NCI-H1092 (cell line): ENCODE data around the gene SUSD3.

Source experiments
- DNase-seq: peaks from one replicate; lab custom pipeline; 2025; lab: John Stamatoyannopoulos, UW

Gene SUSD3

GRCh38 chr9:93123561-93124283, 65.2 kb downstream of the SUSD3 start:
- DNase-seq, result no peak

- DNase-seq, result no peak
Observed at GRCh38 chr9:93124793-93125192, 66.3 kb downstream of the SUSD3 start.

GRCh38 chr9:93125331-93125894, 66.9 kb downstream of the SUSD3 start:
- no peak for DNase-seq

- DNase-seq, result no peak
Observed at GRCh38 chr9:93126151-93126781, 67.8 kb downstream of the SUSD3 start.

GRCh38 chr9:93126825-93127368, 68.4 kb downstream of the SUSD3 start:
- DNase-seq, result no peak

- no peak for DNase-seq
Observed at GRCh38 chr9:93127395-93127911, 69.0 kb downstream of the SUSD3 start.

GRCh38 chr9:93128011-93128714, 69.7 kb downstream of the SUSD3 start:
- no peak for DNase-seq

GRCh38 chr9:93128715-93129224, 70.3 kb downstream of the SUSD3 start:
- DNase-seq, result no peak

- DNase-seq, result no peak
Observed at GRCh38 chr9:93129286-93129685, 70.8 kb downstream of the SUSD3 start.

- DNase-seq, result no peak
Observed at GRCh38 chr9:93129691-93130500, 71.4 kb downstream of the SUSD3 start.

- DNase-seq, result no peak
Observed at GRCh38 chr9:93130861-93131481, 72.5 kb downstream of the SUSD3 start.

- no peak for DNase-seq
Observed at GRCh38 chr9:93131599-93132286, 73.2 kb downstream of the SUSD3 start.

GRCh38 chr9:93132287-93132927, 73.9 kb downstream of the SUSD3 start:
- DNase-seq, result no peak

- DNase-seq, result no peak
Observed at GRCh38 chr9:93132946-93133680, 74.6 kb downstream of the SUSD3 start.

GRCh38 chr9:93133681-93134014, 75.1 kb downstream of the SUSD3 start:
- no peak for DNase-seq

- DNase-seq, result peak; percentile 52
Observed at GRCh38 chr9:93134015-93134739, 75.7 kb downstream of the SUSD3 start, which contains the start of gene NINJ1. Gene NINJ1 (minus strand): TSS chr9:93134251. CDS start chr9:93134217, 34 bp downstream.
